DMS153 treated with DMSO at 0.1 percent for 48 hours (cell line): ENCODE measurements around the gene ARFIP2.

Experiments used
- DNase-seq: peaks from one replicate; lab custom pipeline; 2025; ENCODE audit not compliant: unreplicated experiment; lab: John Stamatoyannopoulos, UW

ARFIP2 gene

GRCh38 chr11:6448574-6448973, 32.6 kb downstream of the ARFIP2 start:
- DNase-seq = no peak

GRCh38 chr11:6443269-6444003, 37.7 kb downstream of the ARFIP2 start:
- DNase-seq = no peak

GRCh38 chr11:6442441-6442840, 38.7 kb downstream of the ARFIP2 start:
- DNase-seq = no peak

- DNase-seq = no peak
These were observed 40.2 kb downstream of the ARFIP2 start, which contains the start of gene HPX for GRCh38 chr11:6440906-6441358. TSS of gene HPX (minus strand) at chr11:6440987. CDS start at chr11:6440963, 24 bp downstream.

- peak; percentile 45 for DNase-seq
These were observed 42.1 kb downstream of the ARFIP2 start for GRCh38 chr11:6438979-6439571.

GRCh38 chr11:6437993-6438392, 43.1 kb downstream of the ARFIP2 start:
- DNase-seq = no peak

- DNase-seq = no peak
These were observed 43.7 kb downstream of the ARFIP2 start for GRCh38 chr11:6437423-6437822.

- DNase-seq = no peak
These were observed 47.0 kb downstream of the ARFIP2 start for GRCh38 chr11:6433998-6434660.

GRCh38 chr11:6431861-6432260, 49.3 kb downstream of the ARFIP2 start:
- no peak for DNase-seq

- no peak for DNase-seq
These were observed 53.6 kb downstream of the ARFIP2 start for GRCh38 chr11:6427516-6427915.
